IPS-20b (cell line): ENCODE measurements around the gene MOK.

Experiments
- H3K27ac ChIP-seq: one replicate; pipeline ENCODE4 v1.5.1; 2013; ENCODE audit warnings: low read length
- H3K27me3 ChIP-seq: 2 replicates; pipeline ENCODE4 v1.6.1; 2013; ENCODE audit warnings: mild to moderate bottlenecking, low read length, inconsistent platforms; ENCODE audit not compliant: insufficient read depth
- H3K36me3 ChIP-seq: 2 replicates; pipeline ENCODE4 v1.6.1; 2013; ENCODE audit warnings: low read depth, mild to moderate bottlenecking, inconsistent platforms, low read length, moderate library complexity; ENCODE audit not compliant: insufficient read depth
- H3K4me1 ChIP-seq: 2 replicates; pipeline ENCODE4 v1.6.1; 2013; ENCODE audit warnings: mild to moderate bottlenecking, control low read depth, inconsistent platforms, low read length, moderate library complexity; ENCODE audit not compliant: insufficient read depth
- H3K4me3 ChIP-seq: 2 replicates; pipeline ENCODE4 v1.5.1; 2013; ENCODE audit warnings: mild to moderate bottlenecking, low read length, inconsistent platforms
- H3K9ac ChIP-seq: 2 replicates; pipeline ENCODE4 v1.6.1; 2013; ENCODE audit warnings: low read depth, mild to moderate bottlenecking, inconsistent platforms, low read length, moderate library complexity
- H3K9me3 ChIP-seq: 2 replicates; pipeline ENCODE4 v1.6.1; 2013; ENCODE audit warnings: mild to moderate bottlenecking, low read depth, low read length, inconsistent platforms; ENCODE audit not compliant: insufficient read depth

Gene MOK

GRCh38 chr14:102217399-102217798 lies 87.6 kb downstream of the MOK start:
- no peaks in the 10 kb centered on the region for H3K4me1 ChIP-seq
- no peaks in the 10 kb centered on the region for H3K9me3 ChIP-seq
- no peaks in the 10 kb centered on the region for H3K27me3 ChIP-seq
- H3K27ac ChIP-seq = no peak overlapping the region
- H3K4me3 ChIP-seq = no peak overlapping the region
- H3K9ac ChIP-seq = no peak overlapping the region
- no peaks in the 10 kb centered on the region for H3K36me3 ChIP-seq

DNA sequence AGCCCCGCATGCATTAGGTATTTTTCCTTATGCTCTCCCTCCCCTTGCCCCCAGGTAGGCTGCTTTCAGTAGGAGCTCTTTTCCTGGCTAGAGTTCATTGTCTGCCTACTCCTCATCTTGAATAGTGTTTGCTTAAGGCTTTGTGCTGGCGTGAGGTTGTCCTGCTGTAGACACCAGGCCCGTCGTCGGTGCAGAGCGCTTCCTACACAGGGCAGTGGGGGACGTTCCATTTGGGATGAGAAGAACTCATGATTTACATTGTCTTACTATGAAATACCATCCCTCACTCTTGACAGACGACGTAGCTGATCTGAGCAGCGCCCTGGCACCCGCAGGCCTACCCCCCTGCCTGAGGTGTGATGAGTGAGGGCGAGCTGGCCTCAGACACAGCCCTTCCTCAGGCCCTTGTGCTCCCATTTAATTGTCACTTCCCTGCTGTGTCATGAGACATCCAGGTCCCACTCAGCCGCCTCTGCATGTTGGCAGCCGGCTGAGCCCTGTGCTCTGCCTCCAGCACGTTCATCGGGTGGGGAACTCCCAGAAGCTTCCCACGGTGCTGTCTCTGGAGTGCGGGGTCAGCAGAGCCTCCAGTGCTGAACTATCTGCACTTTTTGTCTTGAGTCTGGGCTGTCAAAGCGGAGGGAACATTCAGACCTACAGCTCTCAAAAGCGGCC lies 89.3 kb downstream of the MOK start:
- H3K4me1 ChIP-seq = no peaks in the 10 kb centered on the region
- no peak overlapping the region for H3K9ac ChIP-seq
- no peak overlapping the region for H3K4me3 ChIP-seq
- no peaks in the 10 kb centered on the region for H3K27me3 ChIP-seq
- H3K36me3 ChIP-seq = peaks cover 8% of the 10 kb centered on the region; the same call in 1 of the 2 replicates
- H3K27ac ChIP-seq = no peak overlapping the region
- H3K9me3 ChIP-seq = no peaks in the 10 kb centered on the region

GRCh38 chr14:102215071-102215470 lies 89.9 kb downstream of the MOK start:
- Histone ChIP-seq H3K4me3 (no peak overlapping the region), H3K4me1 (no peaks in the 10 kb centered on the region), H3K9me3 (no peaks in the 10 kb centered on the region), H3K9ac (no peak overlapping the region), H3K36me3 (peaks cover 8% of the 10 kb centered on the region; the same call in 1 of the 2 replicates), H3K27me3 (no peaks in the 10 kb centered on the region), H3K27ac (no peak overlapping the region)

DNA sequence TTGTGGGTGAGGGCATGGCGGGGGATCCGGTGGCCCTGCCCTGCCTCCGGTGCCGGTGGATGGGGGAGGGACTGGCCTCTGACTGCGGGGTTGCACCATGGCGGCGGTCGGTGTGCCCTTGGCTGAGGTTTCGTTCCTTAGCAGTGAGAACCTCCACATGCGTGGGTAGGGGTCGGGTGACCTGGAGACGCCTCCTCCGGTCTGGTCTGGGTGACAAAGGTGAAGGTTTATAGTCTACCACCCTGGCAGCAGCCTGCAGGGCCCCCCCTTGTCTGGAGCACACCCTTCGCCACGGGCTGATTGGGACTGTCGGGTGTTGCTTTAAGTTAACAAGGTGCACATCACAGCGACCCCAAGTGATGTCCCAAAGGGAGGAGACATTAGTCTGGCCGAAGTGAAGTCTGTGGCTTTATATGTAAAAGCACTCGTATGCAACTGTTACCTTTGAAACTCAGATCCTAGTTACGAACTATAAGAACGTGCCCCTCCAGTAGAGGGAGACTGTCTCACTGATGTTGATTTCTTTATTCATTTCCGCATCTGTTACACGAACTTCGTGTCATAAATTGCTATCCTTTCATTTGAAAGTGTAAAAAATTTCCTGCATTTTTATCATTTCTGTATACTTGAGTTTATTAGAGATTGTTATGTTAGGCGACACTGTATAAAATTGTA lies 90.8 kb downstream of the MOK start:
- no peaks in the 10 kb centered on the region for H3K27me3 ChIP-seq

GRCh38 chr14:102213470-102213869 lies 91.5 kb downstream of the MOK start:
- peaks cover 24% of the 10 kb centered on the region; the same call in 1 of the 2 replicates for H3K36me3 ChIP-seq
- H3K4me3 ChIP-seq = no peak overlapping the region
- no peak overlapping the region for H3K27ac ChIP-seq
- H3K9me3 ChIP-seq = no peaks in the 10 kb centered on the region
- H3K9ac ChIP-seq = no peak overlapping the region
- H3K27me3 ChIP-seq = no peaks in the 10 kb centered on the region
- H3K4me1 ChIP-seq = no peaks in the 10 kb centered on the region

More for the DNA sequence above, 90.8 kb downstream of the MOK start:
- peaks cover 18% of the 10 kb centered on the region; the same call in 1 of the 2 replicates for H3K36me3 ChIP-seq
- no peak overlapping the region for H3K9ac ChIP-seq
- H3K9me3 ChIP-seq = no peaks in the 10 kb centered on the region
- H3K4me3 ChIP-seq = no peak overlapping the region
- H3K27ac ChIP-seq = no peak overlapping the region
- H3K4me1 ChIP-seq = no peaks in the 10 kb centered on the region

DNA sequence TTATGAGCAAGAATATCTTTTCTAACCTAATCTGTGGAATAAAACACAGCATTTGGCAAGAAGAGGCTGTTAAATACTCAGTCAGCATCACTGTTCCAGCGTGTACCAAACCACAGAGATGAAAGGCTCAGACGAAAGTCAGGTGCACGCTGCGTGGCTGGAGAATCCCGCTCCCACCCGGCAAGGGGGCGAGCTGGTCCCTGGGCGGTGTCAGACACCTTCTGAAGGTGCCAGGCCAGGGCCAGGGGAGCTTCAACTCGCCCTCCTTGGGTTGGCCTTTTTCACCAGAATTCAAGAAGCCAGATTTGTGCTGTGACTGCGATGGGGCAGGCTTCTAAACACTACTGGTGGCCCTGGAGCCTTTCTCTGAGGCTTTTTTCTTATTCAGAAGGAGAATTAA lies 92.1 kb downstream of the MOK start:
- H3K27me3 ChIP-seq = no peaks in the 10 kb centered on the region
- peaks cover 24% of the 10 kb centered on the region; the same call in 1 of the 2 replicates for H3K36me3 ChIP-seq
- no peaks in the 10 kb centered on the region for H3K4me1 ChIP-seq
- no peak overlapping the region for H3K9ac ChIP-seq
- no peaks in the 10 kb centered on the region for H3K9me3 ChIP-seq
- H3K4me3 ChIP-seq = no peak overlapping the region
- H3K27ac ChIP-seq = no peak overlapping the region

DNA sequence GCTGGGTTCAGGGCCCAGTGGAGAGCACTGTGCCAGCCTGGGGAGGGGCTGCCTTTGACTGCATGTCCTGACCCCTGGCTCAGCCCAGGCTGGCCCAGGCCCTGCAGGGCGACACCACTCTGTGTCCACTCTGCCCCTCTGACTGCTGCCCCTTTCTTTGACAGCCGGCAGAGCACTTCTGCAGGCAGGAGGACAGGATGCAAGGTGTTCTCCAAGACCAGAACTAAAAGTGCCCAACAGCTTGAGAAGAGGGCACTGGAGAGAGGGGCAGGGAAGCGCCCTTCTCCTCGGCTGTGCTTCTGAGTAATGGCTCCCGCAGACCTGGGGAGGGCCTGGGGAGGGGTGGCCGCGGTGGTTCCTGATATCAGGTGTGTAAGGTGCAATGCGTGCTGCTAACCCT lies 92.6 kb downstream of the MOK start:
- Histone ChIP-seq H3K4me1 (no peaks in the 10 kb centered on the region), H3K4me3 (no peak overlapping the region), H3K27ac (no peak overlapping the region), H3K9me3 (no peaks in the 10 kb centered on the region), H3K27me3 (no peaks in the 10 kb centered on the region), H3K9ac (no peak overlapping the region), H3K36me3 (peaks cover 24% of the 10 kb centered on the region; the same call in 1 of the 2 replicates)

- no peaks in the 10 kb centered on the region for H3K27me3 ChIP-seq
- H3K9ac ChIP-seq = no peak overlapping the region
- H3K9me3 ChIP-seq = no peaks in the 10 kb centered on the region
- no peaks in the 10 kb centered on the region for H3K4me1 ChIP-seq
- no peak overlapping the region for H3K4me3 ChIP-seq
- peaks cover 24% of the 10 kb centered on the region; the same call in 1 of the 2 replicates for H3K36me3 ChIP-seq
- no peak overlapping the region for H3K27ac ChIP-seq
Measured at GRCh38 chr14:102211240-102211639, 93.7 kb downstream of the MOK start.

DNA sequence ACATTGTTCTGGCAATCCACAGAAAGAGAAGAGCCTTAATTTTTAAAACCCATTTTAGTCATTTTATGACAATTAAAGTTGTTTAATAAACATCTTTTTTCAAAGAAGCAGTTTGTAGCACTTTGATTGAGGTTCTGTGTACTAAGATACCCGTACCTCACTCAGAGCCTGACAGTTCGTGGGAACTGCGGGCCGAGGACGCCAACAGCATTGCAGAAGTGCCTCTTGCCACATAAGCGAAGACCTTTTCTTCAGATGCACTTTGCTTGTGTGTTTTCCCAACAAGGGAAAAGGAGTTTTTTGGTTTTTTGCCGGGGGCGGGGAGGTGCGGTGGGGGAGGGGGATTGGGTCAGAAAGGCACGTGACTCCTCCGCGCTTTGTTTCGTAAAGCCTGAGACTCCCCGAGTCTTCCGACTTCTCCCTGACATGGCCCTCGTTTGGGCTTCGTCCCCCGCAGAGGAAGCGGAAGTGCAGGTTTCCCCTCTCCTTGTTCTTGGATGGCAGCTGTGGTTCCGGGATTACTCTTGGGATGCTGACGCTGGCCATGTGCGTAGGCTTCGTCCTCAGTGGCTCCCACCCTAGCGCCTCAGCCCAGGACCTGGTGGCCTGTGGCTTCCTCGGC lies 94.4 kb downstream of the MOK start:
- H3K9ac ChIP-seq = no peak overlapping the region
- peaks cover 24% of the 10 kb centered on the region; the same call in 1 of the 2 replicates for H3K36me3 ChIP-seq
- H3K27ac ChIP-seq = no peak overlapping the region
- no peaks in the 10 kb centered on the region for H3K9me3 ChIP-seq
- no peaks in the 10 kb centered on the region for H3K4me1 ChIP-seq
- H3K27me3 ChIP-seq = no peaks in the 10 kb centered on the region
- H3K4me3 ChIP-seq = no peak overlapping the region

DNA sequence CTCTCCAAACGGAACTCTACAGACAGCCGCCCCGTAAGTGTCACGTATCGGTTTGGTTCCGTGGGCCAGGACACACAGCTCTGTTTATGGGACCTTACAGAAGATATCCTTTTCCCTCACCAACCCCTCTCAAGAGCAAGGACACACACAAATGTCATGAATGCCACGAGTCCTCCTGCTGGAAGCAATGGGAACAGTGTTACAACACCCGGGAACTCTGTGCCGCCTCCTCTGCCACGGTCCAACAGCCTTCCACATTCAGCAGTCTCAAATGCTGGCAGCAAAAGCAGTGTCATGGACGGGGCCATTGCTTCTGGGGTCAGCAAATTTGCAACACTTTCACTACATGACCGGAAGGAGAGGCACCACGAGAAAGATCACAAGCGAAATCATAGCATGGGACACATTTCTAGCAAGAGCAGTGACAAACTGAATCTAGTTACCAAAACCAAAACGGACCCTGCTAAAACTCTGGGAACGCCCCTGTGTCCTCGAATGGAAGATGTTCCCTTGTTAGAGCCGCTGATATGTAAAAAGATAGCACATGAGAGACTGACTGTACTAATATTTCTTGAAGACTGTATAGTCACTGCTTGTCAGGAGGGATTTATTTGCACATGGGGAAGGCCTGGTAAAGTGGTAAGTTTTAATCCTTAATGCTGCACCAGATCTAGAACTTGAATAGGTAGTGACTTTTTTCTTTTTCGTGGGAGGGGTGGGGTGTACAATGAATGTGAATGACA lies 95.6 kb downstream of the MOK start:
- H3K4me3 ChIP-seq = no peak overlapping the region
- no peaks in the 10 kb centered on the region for H3K27me3 ChIP-seq
- no peaks in the 10 kb centered on the region for H3K9me3 ChIP-seq
- H3K9ac ChIP-seq = no peak overlapping the region
- no peaks in the 10 kb centered on the region for H3K4me1 ChIP-seq
- H3K27ac ChIP-seq = no peak overlapping the region
- H3K36me3 ChIP-seq = peaks cover 27% of the 10 kb centered on the region; the same call in 1 of the 2 replicates

GRCh38 chr14:102208741-102209140 lies 96.2 kb downstream of the MOK start:
- no peaks in the 10 kb centered on the region for H3K27me3 ChIP-seq
- no peaks in the 10 kb centered on the region for H3K9me3 ChIP-seq
- H3K27ac ChIP-seq = no peak overlapping the region
- H3K36me3 ChIP-seq = peaks cover 27% of the 10 kb centered on the region; the same call in 1 of the 2 replicates
- no peak overlapping the region for H3K9ac ChIP-seq
- H3K4me3 ChIP-seq = no peak overlapping the region
- no peaks in the 10 kb centered on the region for H3K4me1 ChIP-seq
